KOPT-K1 (cell line): ENCODE results near the gene EGLN1.

Experiments
- H3K27ac ChIP-seq: fragments of 200-600 bp; sonication (generic); 2 replicates; pipeline ENCODE4 v1.5.1; 2016; ENCODE audit warnings: antibody characterized with exemption, mild to moderate bottlenecking, low read depth, low read length; ENCODE audit not compliant: poor library complexity, severe bottlenecking
- H3K36me3 ChIP-seq: fragments of 200-600 bp; sonication (generic); 2 replicates; pipeline ENCODE4 v1.5.1; 2017; ENCODE audit warnings: antibody characterized with exemption, mild to moderate bottlenecking, low read length, moderate library complexity; ENCODE audit not compliant: insufficient read depth
- H3K9me3 ChIP-seq: fragments of 200-600 bp; sonication (generic); 2 replicates; pipeline ENCODE4 v1.5.1; 2017; ENCODE audit warnings: antibody characterized with exemption, low read length, mild to moderate bottlenecking; ENCODE audit not compliant: insufficient read depth, poor library complexity, severe bottlenecking

The EGLN1 gene

GRCh38 chr1:231395998-231396390 is 26.1 kb downstream of the EGLN1 start:
- Histone ChIP-seq H3K27ac (no peak overlapping the region), H3K36me3 (no peaks in the 10 kb centered on the region), H3K9me3 (no peaks in the 10 kb centered on the region)

- Histone ChIP-seq H3K9me3 (no peaks in the 10 kb centered on the region), H3K36me3 (no peaks in the 10 kb centered on the region), H3K27ac (no peak overlapping the region)
Measured at GRCh38 chr1:231395076-231395997, 26.8 kb downstream of the EGLN1 start.

DNA sequence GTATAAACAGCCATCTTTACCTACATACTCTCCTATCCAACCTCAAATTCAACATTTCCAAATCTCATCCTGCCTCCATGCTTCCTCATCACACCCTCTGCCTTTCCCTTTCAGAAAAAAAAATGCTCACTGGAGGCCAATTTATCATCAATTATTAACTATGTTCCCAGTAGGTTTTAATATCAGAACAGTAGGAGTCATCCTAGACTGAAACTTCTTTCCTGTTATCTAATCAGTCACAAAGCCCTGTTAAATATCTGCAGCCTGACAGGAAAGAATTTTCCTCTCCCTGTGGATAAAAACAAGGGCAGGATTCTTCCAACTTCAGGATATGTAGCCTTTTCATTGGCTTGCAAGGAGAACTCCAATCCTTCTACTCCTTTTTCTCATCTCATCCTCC is 28.4 kb downstream of the EGLN1 start:
- H3K9me3 ChIP-seq: no peaks in the 10 kb centered on the region
- H3K36me3 ChIP-seq: no peaks in the 10 kb centered on the region; the same call in 1 of the 2 replicates
- H3K27ac ChIP-seq: no peak overlapping the region

DNA sequence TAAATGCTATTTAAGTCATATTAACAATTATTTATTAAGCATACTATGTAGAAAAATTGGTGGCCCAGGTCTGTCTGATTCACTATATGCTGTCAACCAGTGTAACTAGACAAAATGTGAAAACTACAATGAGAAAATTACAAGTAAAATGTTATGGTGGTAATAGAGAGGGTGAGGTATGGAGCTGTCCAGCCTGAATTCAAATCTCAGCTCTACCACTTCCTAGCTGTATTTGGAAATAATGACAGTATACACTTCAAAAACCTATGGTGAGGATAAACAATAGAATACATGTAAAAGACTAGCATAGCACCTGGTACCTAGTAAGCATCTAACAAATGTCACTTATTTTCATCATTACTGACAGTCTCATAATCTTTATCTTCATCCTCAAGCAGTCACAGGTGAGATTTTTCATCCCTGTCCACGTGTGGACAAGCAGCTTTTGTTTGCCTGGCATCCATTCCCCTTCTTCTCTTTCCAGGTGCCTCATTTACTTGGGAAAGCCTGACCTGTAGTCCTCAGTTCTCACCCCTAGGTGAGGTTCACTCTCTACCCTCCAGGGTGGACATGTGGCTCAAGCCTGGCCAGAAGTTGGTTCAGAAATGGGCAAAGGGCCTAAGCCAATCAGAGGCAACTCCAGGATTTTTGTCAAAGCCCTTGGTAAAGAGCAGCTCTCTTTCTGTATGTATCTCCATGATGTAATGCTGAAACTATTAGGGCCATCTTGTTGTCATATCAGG is 29.5 kb downstream of the EGLN1 start:
- H3K36me3 ChIP-seq: no peaks in the 10 kb centered on the region; the same call in 1 of the 2 replicates
- no peaks in the 10 kb centered on the region for H3K9me3 ChIP-seq
- no peak overlapping the region for H3K27ac ChIP-seq

DNA sequence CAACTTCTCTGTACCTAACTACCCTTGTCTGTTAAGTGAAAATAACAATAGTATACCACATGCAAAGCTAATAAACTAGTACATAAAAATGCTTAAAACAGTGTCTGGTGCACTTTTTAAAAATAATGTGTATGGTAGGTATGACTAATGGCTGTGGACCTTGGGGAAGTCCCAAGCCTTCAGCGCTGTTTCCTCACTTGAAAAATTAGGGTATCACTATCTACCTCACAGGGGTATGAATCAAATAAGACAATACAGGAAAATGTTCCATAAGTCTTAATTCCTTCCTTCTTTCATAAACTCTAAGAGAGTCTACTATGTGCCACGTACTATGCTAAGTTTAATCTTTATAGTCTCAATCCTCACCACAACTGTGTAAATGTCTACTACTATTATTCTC is 32.0 kb downstream of the EGLN1 start:
- no peaks in the 10 kb centered on the region; the same call in 1 of the 2 replicates for H3K36me3 ChIP-seq
- no peaks in the 10 kb centered on the region for H3K9me3 ChIP-seq
- H3K27ac ChIP-seq: no peak overlapping the region

- Histone ChIP-seq H3K9me3 (no peaks in the 10 kb centered on the region), H3K36me3 (no peaks in the 10 kb centered on the region; the same call in 1 of the 2 replicates), H3K27ac (no peak overlapping the region)
Measured at GRCh38 chr1:231387770-231388669, 34.1 kb downstream of the EGLN1 start.

- Histone ChIP-seq H3K36me3 (no peaks in the 10 kb centered on the region; the same call in 1 of the 2 replicates), H3K9me3 (no peaks in the 10 kb centered on the region), H3K27ac (no peak overlapping the region)
Measured at GRCh38 chr1:231386466-231386865, 35.6 kb downstream of the EGLN1 start.

DNA sequence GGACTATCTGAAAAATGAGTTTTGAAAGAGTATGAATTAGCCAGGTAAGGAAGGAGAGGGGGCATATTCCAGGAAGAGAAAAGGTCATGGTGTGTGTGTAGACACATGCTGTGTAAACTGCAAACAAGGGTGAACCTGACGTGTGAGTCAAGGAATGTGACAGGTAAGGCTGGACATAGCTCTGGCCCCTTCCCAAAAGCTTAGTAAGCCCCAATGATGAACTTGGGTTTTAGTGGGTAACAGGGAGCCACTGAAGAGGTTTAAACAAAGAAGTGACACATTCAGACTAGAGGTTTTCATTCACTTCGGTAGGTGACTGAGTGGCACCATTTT is 36.7 kb downstream of the EGLN1 start:
- Histone ChIP-seq H3K27ac (no peak overlapping the region), H3K9me3 (no peaks in the 10 kb centered on the region), H3K36me3 (no peaks in the 10 kb centered on the region; the same call in 1 of the 2 replicates)

GRCh38 chr1:231384696-231385415 is 37.2 kb downstream of the EGLN1 start:
- no peak overlapping the region for H3K27ac ChIP-seq
- H3K36me3 ChIP-seq: no peaks in the 10 kb centered on the region
- no peaks in the 10 kb centered on the region for H3K9me3 ChIP-seq

DNA sequence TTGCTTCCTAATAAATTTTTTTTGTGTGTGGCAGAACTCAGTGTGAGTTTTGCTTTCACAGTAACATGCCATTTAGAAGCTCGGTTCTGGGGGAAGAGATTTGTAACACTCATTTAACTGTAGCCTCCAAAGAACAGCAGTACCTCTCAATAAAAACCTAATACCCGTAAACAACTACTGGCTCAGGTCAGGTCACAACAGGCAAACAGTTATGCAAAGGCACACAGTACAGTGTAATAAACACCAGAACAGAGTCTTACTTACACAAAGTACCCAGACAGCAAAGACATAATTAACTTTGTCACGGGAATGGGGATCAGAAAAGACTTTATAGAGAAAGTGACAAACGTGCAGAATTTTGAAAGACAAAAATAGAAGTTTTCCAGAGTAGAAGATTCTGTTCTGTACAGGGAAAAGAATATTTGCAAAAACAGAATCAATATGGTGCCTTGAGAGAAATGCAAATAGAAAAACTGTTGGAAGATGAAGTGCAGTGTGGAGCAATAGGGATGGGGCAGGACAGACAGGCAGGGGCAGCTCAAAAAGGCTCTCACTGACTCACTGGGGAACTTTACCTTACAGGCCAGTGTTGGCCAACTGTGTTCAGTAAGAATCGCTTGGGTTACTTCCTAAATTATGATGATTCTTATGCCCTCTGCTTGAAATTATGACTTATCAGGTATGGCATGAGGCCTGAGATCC is 38.8 kb downstream of the EGLN1 start:
- Histone ChIP-seq H3K36me3 (no peaks in the 10 kb centered on the region), H3K27ac (no peak overlapping the region), H3K9me3 (no peaks in the 10 kb centered on the region)

DNA sequence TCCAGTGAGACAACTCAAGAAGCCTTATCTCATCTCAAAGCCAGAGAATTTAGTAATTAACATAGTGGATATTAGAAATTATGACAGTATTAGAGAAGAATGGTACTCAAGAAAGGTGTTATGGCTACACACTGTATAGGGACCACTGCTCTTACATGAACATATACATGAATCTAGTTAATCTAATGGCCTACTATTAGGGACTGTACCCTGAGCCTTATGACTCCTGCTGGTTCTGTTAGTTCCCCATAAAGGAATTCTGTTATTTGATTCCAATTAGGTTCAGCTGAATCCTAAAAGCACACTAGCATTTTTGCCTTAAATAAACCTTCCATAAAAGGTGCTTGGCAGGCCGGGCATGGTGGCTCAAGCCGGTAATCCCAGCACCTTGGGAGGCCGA is 39.7 kb downstream of the EGLN1 start:
- Histone ChIP-seq H3K27ac (no peak overlapping the region), H3K9me3 (no peaks in the 10 kb centered on the region), H3K36me3 (no peaks in the 10 kb centered on the region)

DNA sequence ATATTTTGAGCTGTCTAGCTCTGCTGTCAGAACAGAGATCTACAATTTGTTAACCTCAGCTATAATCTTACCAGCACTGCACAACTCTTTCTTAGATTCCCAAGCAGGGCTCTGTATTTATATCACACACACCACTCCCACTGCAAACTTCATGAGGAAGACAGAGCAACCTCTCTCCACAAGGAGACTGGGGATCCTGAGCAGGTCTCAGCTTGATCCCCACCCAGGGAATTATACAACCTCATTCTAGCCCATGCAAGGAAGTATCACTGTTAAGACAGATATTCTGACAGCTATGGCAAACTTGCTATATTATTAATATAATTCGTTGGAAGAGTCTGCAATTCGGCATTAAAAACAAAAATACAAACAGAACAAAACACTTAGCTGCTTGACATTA is 40.4 kb downstream of the EGLN1 start:
- no peaks in the 10 kb centered on the region for H3K9me3 ChIP-seq
- no peak overlapping the region for H3K27ac ChIP-seq
- H3K36me3 ChIP-seq: no peaks in the 10 kb centered on the region

- Histone ChIP-seq H3K36me3 (no peaks in the 10 kb centered on the region), H3K27ac (no peak overlapping the region), H3K9me3 (no peaks in the 10 kb centered on the region)
Measured at GRCh38 chr1:231376875-231377549, 45.1 kb downstream of the EGLN1 start.
